Choroid plexus epithelial cell (primary cell): ENCODE data around the gene EXOG.
A peak's percentile ranks its signal among the peaks of the same experiment; 100 is the strongest.

Experiments used
- DNase-seq: peaks from one replicate; pipeline ENCODE4 v3.0.0-alpha.2; 2010; ENCODE audit warnings: low read depth
- H3K4me3 ChIP-seq: 2 replicates; pipeline ENCODE4 v1.5.1; 2011; ENCODE audit warnings: low read depth, mild to moderate bottlenecking, control low read depth, low read length, moderate library complexity
- CTCF ChIP-seq: conservative IDR thresholded peaks from 2 replicates; pipeline ENCODE4 v1.5.1; 2011; ENCODE audit warnings: low read depth, mild to moderate bottlenecking, control low read depth, inconsistent platforms, low read length, moderate library complexity

The EXOG gene

GRCh38 chr3:38509732-38510131 is 13.6 kb downstream of the EXOG start:
- H3K4me3 ChIP-seq, result no peak overlapping the region
- no peak for DNase-seq
- TF ChIP-seq CTCF, result no peak

GRCh38 chr3:38510631-38511030 is 14.5 kb downstream of the EXOG start:
- no peak for TF ChIP-seq CTCF
- no peak for DNase-seq
- no peak overlapping the region for H3K4me3 ChIP-seq

- no peak overlapping the region for H3K4me3 ChIP-seq
- TF ChIP-seq CTCF, result no peak
- no peak for DNase-seq
Measured at GRCh38 chr3:38511546-38511945, 15.4 kb downstream of the EXOG start.

- H3K4me3 ChIP-seq, result no peak overlapping the region
- no peak for DNase-seq
- no peak for TF ChIP-seq CTCF
Measured at GRCh38 chr3:38515367-38515766, 19.2 kb downstream of the EXOG start.

- no peak for DNase-seq
- H3K4me3 ChIP-seq, result no peak overlapping the region
- no peak for TF ChIP-seq CTCF
Measured at GRCh38 chr3:38516669-38517068, 20.5 kb downstream of the EXOG start.

- H3K4me3 ChIP-seq, result no peak overlapping the region
- TF ChIP-seq CTCF, result no peak
- DNase-seq, result no peak
Measured at GRCh38 chr3:38519000-38519399, 22.9 kb downstream of the EXOG start.

GRCh38 chr3:38519651-38520050 is 23.5 kb downstream of the EXOG start:
- no peak for TF ChIP-seq CTCF
- DNase-seq, result peak; percentile 37
- no peak overlapping the region for H3K4me3 ChIP-seq
